Brain microvascular endothelial cell (primary cell): Measurements from ENCODE around the gene RUBCNL.
"Not testable (repeated sequence)": the region's sequence is repeated elsewhere in the genome, so short reads cannot be mapped to it uniquely, and the experiment has no call there.

Experiments
- DNase-seq: peaks from one replicate; pipeline ENCODE4 v3.0.0-alpha.2; 2020
- H3K27ac ChIP-seq: fragments of 250-450 bp; sonication (Bioruptor Pico); 2 replicates; pipeline ENCODE4 v1.5.1; 2020; ENCODE audit warnings: mild to moderate bottlenecking, moderate library complexity
- H3K27me3 ChIP-seq: fragments of 250-450 bp; sonication (Bioruptor Pico); replicated peaks from 2 replicates; pipeline ENCODE4 v1.5.1; 2020; ENCODE audit warnings: mild to moderate bottlenecking
- H3K36me3 ChIP-seq: fragments of 250-450 bp; sonication (Bioruptor Pico); replicated peaks from 2 replicates; pipeline ENCODE4 v1.5.1; 2020; ENCODE audit warnings: mild to moderate bottlenecking
- H3K4me3 ChIP-seq: 2 replicates; pipeline ENCODE4 v1.5.1; 2011; ENCODE audit warnings: low read depth, mild to moderate bottlenecking, control low read depth, low read length, moderate library complexity
- in situ Hi-C: cut with HindIII; loops from 2 replicates; pipeline ENCODE4 v1.10.0; 2017; ENCODE audit warnings: low sequenced_read_pairs, low pct_ligation_motif_present
- TF ChIP-seq, protein P1 (sequence below): IDR thresholded peaks from 2 replicates; pipeline ENCODE4 v1.5.1; 2011; ENCODE audit warnings: low read depth, mild to moderate bottlenecking, moderate library complexity, low read length, control low read depth, inconsistent platforms; ENCODE audit errors: missing control alignments

Gene RUBCNL, protein sequence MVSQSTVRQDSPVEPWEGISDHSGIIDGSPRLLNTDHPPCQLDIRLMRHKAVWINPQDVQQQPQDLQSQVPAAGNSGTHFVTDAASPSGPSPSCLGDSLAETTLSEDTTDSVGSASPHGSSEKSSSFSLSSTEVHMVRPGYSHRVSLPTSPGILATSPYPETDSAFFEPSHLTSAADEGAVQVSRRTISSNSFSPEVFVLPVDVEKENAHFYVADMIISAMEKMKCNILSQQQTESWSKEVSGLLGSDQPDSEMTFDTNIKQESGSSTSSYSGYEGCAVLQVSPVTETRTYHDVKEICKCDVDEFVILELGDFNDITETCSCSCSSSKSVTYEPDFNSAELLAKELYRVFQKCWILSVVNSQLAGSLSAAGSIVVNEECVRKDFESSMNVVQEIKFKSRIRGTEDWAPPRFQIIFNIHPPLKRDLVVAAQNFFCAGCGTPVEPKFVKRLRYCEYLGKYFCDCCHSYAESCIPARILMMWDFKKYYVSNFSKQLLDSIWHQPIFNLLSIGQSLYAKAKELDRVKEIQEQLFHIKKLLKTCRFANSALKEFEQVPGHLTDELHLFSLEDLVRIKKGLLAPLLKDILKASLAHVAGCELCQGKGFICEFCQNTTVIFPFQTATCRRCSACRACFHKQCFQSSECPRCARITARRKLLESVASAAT

DNA sequence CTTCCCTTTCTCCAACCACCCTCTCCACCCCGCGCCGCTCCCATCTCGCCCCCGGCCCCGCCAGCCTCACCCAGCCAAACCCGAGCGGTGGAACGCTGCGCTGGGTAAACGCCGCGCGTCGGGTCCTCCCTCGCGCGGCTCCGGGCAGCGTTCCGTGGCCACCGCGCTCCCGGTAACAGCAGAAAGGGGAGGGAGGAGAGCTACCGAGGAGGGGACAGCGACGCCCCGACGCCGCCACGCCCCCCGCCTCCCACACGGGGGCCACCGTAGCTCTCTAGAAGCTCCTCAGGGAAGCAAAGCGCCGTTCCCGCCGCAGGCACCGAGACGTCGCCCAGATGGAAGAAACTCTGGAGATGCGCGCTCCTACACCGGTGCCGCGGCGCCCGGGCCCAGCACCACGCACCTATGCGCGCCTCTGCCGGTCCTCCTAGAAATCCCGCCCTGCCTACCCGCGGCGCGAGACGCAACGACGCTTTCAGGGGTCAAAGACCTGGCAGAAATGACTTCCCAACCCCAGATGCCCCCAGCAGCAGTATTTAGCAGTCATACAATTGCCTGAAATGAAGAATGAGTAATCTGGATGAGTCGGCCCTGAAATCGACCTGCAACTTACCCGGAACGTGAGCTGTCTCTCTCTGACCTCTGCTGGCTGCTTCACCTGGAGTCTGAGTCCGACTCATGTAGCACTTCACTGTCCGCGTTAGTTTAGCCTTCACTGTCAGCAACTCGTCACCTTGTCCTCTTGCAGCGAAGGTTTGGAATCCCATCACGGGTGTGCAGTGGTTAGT lies at the start of gene RUBCNL:
Gene RUBCNL (minus strand): TSS at position 189 of the 788 bp plus-strand sequence. CDS start 14,777 bp downstream, outside the sequence.
- Histone ChIP-seq H3K27me3 (peaks cover 16% of the 10 kb centered on the region), H3K36me3 (no peaks in the 10 kb centered on the region), H3K4me3 (peak within 1 kb of the TSS; percentile 50), H3K27ac (no peak within 1 kb of the TSS)
- peak; percentile 9 for DNase-seq
- in situ Hi-C loops, result no loop called here
- TF ChIP-seq, protein P1, sequence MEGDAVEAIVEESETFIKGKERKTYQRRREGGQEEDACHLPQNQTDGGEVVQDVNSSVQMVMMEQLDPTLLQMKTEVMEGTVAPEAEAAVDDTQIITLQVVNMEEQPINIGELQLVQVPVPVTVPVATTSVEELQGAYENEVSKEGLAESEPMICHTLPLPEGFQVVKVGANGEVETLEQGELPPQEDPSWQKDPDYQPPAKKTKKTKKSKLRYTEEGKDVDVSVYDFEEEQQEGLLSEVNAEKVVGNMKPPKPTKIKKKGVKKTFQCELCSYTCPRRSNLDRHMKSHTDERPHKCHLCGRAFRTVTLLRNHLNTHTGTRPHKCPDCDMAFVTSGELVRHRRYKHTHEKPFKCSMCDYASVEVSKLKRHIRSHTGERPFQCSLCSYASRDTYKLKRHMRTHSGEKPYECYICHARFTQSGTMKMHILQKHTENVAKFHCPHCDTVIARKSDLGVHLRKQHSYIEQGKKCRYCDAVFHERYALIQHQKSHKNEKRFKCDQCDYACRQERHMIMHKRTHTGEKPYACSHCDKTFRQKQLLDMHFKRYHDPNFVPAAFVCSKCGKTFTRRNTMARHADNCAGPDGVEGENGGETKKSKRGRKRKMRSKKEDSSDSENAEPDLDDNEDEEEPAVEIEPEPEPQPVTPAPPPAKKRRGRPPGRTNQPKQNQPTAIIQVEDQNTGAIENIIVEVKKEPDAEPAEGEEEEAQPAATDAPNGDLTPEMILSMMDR, result no peak

DNA sequence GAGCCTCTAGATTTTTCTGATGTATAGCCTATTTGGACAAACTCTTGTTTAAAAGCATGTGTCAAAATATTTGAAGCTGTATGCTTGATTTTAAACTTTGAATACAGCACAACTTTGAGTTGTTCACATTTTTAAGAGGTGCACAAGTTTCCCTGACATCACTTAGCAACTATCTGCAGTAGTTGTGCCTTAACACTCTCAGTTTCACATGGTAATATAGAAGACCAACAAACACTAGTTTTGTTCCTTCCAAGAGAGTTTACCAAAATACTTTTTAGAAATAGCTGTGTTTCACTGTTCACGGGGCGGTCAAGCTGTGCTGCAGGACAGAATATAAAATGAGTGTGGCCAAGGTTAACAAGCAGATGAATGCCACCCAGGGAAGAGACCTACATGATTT lies 42.5 kb upstream of the RUBCNL start:
- DNase-seq, H3K27me3 ChIP-seq, H3K36me3 ChIP-seq, in situ Hi-C loops, H3K4me3 ChIP-seq, H3K27ac ChIP-seq: not testable (repeated sequence)

DNA sequence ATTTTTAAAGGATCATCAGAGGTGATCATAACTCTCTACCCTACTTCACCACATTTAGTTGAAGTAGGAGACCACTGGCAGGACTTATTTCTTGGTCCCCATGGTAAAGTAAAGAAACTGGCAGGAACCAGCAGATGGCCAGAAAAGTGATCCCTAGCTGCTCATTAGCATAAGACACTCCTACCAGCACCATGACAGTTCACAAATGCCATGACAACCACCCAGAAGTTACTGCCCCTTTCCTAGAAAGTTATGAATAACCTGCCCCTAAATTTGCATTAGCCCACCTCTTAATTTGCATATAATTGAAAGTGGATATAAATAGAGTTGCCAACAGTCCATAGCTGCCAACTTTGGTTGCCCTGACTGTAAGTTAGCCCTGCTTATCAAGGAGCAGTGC lies 18.4 kb upstream of the RUBCNL start:
- TF ChIP-seq, protein P1, result no peak
- in situ Hi-C loops, result no loop called here
- no peak for DNase-seq
- H3K27ac ChIP-seq, result no peak overlapping the region
- no peaks in the 10 kb centered on the region for H3K27me3 ChIP-seq
- no peaks in the 10 kb centered on the region for H3K36me3 ChIP-seq
- H3K4me3 ChIP-seq, result no peak overlapping the region

DNA sequence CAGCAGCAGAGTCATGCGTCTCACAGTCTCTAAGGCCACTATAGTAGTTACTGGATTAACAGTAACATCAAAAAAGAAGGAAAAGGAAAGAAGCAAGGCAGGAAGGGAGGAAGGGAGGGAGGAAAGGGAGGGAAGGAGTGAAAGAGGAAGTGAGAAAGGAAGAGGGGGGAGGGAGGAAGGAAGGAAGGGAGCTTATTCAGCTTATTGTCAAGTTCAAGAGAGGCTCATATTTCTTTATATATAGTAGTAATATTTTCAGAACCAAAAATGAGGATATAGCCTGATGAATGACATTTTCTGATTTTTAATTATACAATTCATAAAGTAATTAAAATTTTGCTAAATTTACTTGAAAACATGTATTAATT lies 17.7 kb upstream of the RUBCNL start:
- in situ Hi-C loops, result no loop called here
- TF ChIP-seq, protein P1, result no peak

DNA sequence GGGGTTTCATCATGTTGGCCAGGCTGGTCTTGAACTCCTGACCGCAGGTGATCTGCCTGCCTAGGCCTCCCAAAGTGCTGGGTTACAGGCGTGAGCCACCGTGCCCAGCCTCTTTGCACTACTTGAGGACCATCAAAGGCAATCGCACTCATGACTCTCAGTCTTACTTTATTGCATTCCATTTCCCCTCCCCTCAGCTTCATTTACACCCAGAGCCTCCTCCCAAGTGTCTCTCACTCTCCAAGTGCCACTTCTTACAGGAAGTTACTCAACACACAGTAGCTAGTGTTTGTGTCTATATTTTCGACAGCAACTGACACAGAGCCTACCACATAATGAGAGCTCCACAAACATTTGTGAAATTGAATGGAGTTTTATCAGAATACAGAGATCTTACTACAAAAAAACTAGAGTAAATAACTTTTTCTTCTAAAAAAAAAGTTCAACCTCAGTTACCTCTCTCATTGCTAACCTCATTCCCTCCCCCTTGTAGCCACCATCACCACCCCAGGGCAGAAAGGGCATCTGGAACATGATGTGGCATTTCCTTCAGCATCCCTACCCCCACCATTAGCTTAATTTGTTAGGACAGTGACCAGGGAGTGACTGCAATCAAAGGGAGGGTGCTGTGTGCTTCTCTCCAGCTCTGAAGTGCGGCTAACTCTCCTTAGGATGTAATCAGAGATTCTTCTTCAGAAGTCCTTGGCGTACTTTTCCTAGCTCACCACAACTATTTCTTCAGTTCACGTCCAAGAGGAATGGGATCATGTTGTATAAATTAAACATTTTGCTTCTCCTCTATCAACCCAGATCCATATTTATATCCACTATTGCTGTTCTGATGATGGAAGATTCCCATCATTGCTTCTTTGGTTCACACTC lies 17.0 kb upstream of the RUBCNL start:
- Histone ChIP-seq H3K27me3 (no peaks in the 10 kb centered on the region), H3K4me3 (no peak overlapping the region), H3K27ac (no peak overlapping the region), H3K36me3 (no peaks in the 10 kb centered on the region)
- in situ Hi-C loops, result no loop called here
- no peak for DNase-seq
- TF ChIP-seq, protein P1, result no peak

More for the DNA sequence above, 17.7 kb upstream of the RUBCNL start:
- Histone ChIP-seq H3K4me3 (no peak overlapping the region), H3K36me3 (no peaks in the 10 kb centered on the region), H3K27me3 (no peaks in the 10 kb centered on the region), H3K27ac (no peak overlapping the region)
- no peak for DNase-seq
